ENCODE measurements around the gene ABCC8.

- no peak for TF ChIP-seq SIN3A (IDR thresholded peaks at IDR 0.05; ENCODE audit: borderline replicate concordance, low read depth, low read length)
- no peak for TF ChIP-seq REST (IDR thresholded peaks at IDR 0.05; ENCODE audit: low read depth, low read length)
- no peak for TF ChIP-seq MXI1 (IDR thresholded peaks at IDR 0.05; ENCODE audit: low read depth, low read length)
- TF ChIP-seq CTCF (IDR thresholded peaks at IDR 0.05): no peak
- TF ChIP-seq SMC3 (IDR thresholded peaks at IDR 0.05; ENCODE audit: low read depth, low read length): no peak
- TF ChIP-seq POLR2AphosphoS5 (IDR thresholded peaks at IDR 0.05; ENCODE audit: low read depth, low read length): no peak
- TF ChIP-seq ELF1 (IDR thresholded peaks at IDR 0.05): no peak
- no peak for TF ChIP-seq NFIC (IDR thresholded peaks at IDR 0.05; ENCODE audit: borderline replicate concordance)
Observed at GRCh38 chr11:17522655-17523054, 46.0 kb upstream of the ABCC8 start.

All from SK-N-SH (cell line).